ENCODE data around the gene DLK1.

The DLK1 gene

GRCh38 chr14:100739306-100739705, 12.6 kb downstream of the DLK1 start:
- no peak overlapping the region for H3K9ac ChIP-seq (ENCODE audit: low read depth, low read length)
- H3K4me1 ChIP-seq (ENCODE audit: insufficient read depth, low read length): no peaks in the 10 kb centered on the region
- H3K9me3 ChIP-seq (ENCODE audit: control insufficient read depth, insufficient read depth, low read length): no peaks in the 10 kb centered on the region
- H3K36me3 ChIP-seq (ENCODE audit: insufficient read depth, low read length): no peaks in the 10 kb centered on the region

GRCh38 chr14:100740196-100740825, 13.6 kb downstream of the DLK1 start:
- H3K36me3 ChIP-seq (ENCODE audit: insufficient read depth, low read length): no peaks in the 10 kb centered on the region
- no peak overlapping the region for H3K9ac ChIP-seq (ENCODE audit: low read depth, low read length)
- H3K4me1 ChIP-seq (ENCODE audit: insufficient read depth, low read length): no peaks in the 10 kb centered on the region
- no peaks in the 10 kb centered on the region for H3K9me3 ChIP-seq (ENCODE audit: control insufficient read depth, insufficient read depth, low read length)

GRCh38 chr14:100740929-100741328, 14.2 kb downstream of the DLK1 start:
- Histone ChIP-seq H3K4me1 (ENCODE audit: insufficient read depth, low read length) (no peaks in the 10 kb centered on the region), H3K9ac (ENCODE audit: low read depth, low read length) (no peak overlapping the region), H3K36me3 (ENCODE audit: insufficient read depth, low read length) (no peaks in the 10 kb centered on the region), H3K9me3 (ENCODE audit: control insufficient read depth, insufficient read depth, low read length) (no peaks in the 10 kb centered on the region)

GRCh38 chr14:100741966-100742365, 15.3 kb downstream of the DLK1 start:
- no peaks in the 10 kb centered on the region for H3K4me1 ChIP-seq (ENCODE audit: insufficient read depth, low read length)
- no peaks in the 10 kb centered on the region for H3K9me3 ChIP-seq (ENCODE audit: control insufficient read depth, insufficient read depth, low read length)
- H3K36me3 ChIP-seq (ENCODE audit: insufficient read depth, low read length): no peaks in the 10 kb centered on the region
- no peak overlapping the region for H3K9ac ChIP-seq (ENCODE audit: low read depth, low read length)

GRCh38 chr14:100746326-100746725, 19.6 kb downstream of the DLK1 start:
- H3K9me3 ChIP-seq (ENCODE audit: control insufficient read depth, insufficient read depth, low read length): no peaks in the 10 kb centered on the region
- no peaks in the 10 kb centered on the region for H3K36me3 ChIP-seq (ENCODE audit: insufficient read depth, low read length)
- no peak overlapping the region for H3K9ac ChIP-seq (ENCODE audit: low read depth, low read length)
- no peaks in the 10 kb centered on the region for H3K4me1 ChIP-seq (ENCODE audit: insufficient read depth, low read length)

GRCh38 chr14:100747021-100747586, 20.4 kb downstream of the DLK1 start:
- H3K36me3 ChIP-seq (ENCODE audit: insufficient read depth, low read length): no peaks in the 10 kb centered on the region
- no peaks in the 10 kb centered on the region for H3K9me3 ChIP-seq (ENCODE audit: control insufficient read depth, insufficient read depth, low read length)
- no peak overlapping the region for H3K9ac ChIP-seq (ENCODE audit: low read depth, low read length)
- H3K4me1 ChIP-seq (ENCODE audit: insufficient read depth, low read length): no peaks in the 10 kb centered on the region

GRCh38 chr14:100747736-100748135, 21.0 kb downstream of the DLK1 start:
- no peak overlapping the region for H3K9ac ChIP-seq (ENCODE audit: low read depth, low read length)
- no peaks in the 10 kb centered on the region for H3K4me1 ChIP-seq (ENCODE audit: insufficient read depth, low read length)
- no peaks in the 10 kb centered on the region for H3K9me3 ChIP-seq (ENCODE audit: control insufficient read depth, insufficient read depth, low read length)
- no peaks in the 10 kb centered on the region for H3K36me3 ChIP-seq (ENCODE audit: insufficient read depth, low read length)

GRCh38 chr14:100748403-100748802, 21.7 kb downstream of the DLK1 start:
- Histone ChIP-seq H3K36me3 (ENCODE audit: insufficient read depth, low read length) (no peaks in the 10 kb centered on the region), H3K9me3 (ENCODE audit: control insufficient read depth, insufficient read depth, low read length) (no peaks in the 10 kb centered on the region), H3K9ac (ENCODE audit: low read depth, low read length) (no peak overlapping the region), H3K4me1 (ENCODE audit: insufficient read depth, low read length) (no peaks in the 10 kb centered on the region)

GRCh38 chr14:100748944-100749343, 22.3 kb downstream of the DLK1 start:
- H3K36me3 ChIP-seq (ENCODE audit: insufficient read depth, low read length): no peaks in the 10 kb centered on the region

GRCh38 chr14:100749967-100750597, 23.4 kb downstream of the DLK1 start:
- H3K4me1 ChIP-seq (ENCODE audit: insufficient read depth, low read length): no peaks in the 10 kb centered on the region
- H3K9ac ChIP-seq (ENCODE audit: low read depth, low read length): no peak overlapping the region
- no peaks in the 10 kb centered on the region for H3K36me3 ChIP-seq (ENCODE audit: insufficient read depth, low read length)

More at GRCh38 chr14:100748944-100749343, 22.3 kb downstream of the DLK1 start:
- Histone ChIP-seq H3K9ac (ENCODE audit: low read depth, low read length) (no peak overlapping the region), H3K4me1 (ENCODE audit: insufficient read depth, low read length) (no peaks in the 10 kb centered on the region), H3K9me3 (ENCODE audit: control insufficient read depth, insufficient read depth, low read length) (no peaks in the 10 kb centered on the region)

GRCh38 chr14:100750762-100751699, 24.3 kb downstream of the DLK1 start:
- no peaks in the 10 kb centered on the region for H3K4me1 ChIP-seq (ENCODE audit: insufficient read depth, low read length)
- no peaks in the 10 kb centered on the region for H3K36me3 ChIP-seq (ENCODE audit: insufficient read depth, low read length)
- no peaks in the 10 kb centered on the region for H3K9me3 ChIP-seq (ENCODE audit: control insufficient read depth, insufficient read depth, low read length)
- no peak overlapping the region for H3K9ac ChIP-seq (ENCODE audit: low read depth, low read length)

More at GRCh38 chr14:100749967-100750597, 23.4 kb downstream of the DLK1 start:
- no peaks in the 10 kb centered on the region for H3K9me3 ChIP-seq (ENCODE audit: control insufficient read depth, insufficient read depth, low read length)

GRCh38 chr14:100754020-100754419, 27.3 kb downstream of the DLK1 start:
- no peak overlapping the region for H3K9ac ChIP-seq (ENCODE audit: low read depth, low read length)
- H3K4me1 ChIP-seq (ENCODE audit: insufficient read depth, low read length): no peaks in the 10 kb centered on the region
- H3K9me3 ChIP-seq (ENCODE audit: control insufficient read depth, insufficient read depth, low read length): no peaks in the 10 kb centered on the region
- no peaks in the 10 kb centered on the region for H3K36me3 ChIP-seq (ENCODE audit: insufficient read depth, low read length)

- no peaks in the 10 kb centered on the region for H3K36me3 ChIP-seq (ENCODE audit: insufficient read depth, low read length)
- no peaks in the 10 kb centered on the region for H3K4me1 ChIP-seq (ENCODE audit: insufficient read depth, low read length)
- no peaks in the 10 kb centered on the region for H3K9me3 ChIP-seq (ENCODE audit: control insufficient read depth, insufficient read depth, low read length)
- H3K9ac ChIP-seq (ENCODE audit: low read depth, low read length): no peak overlapping the region
These were observed 29.0 kb downstream of the DLK1 start for GRCh38 chr14:100755649-100756048.

- H3K36me3 ChIP-seq (ENCODE audit: insufficient read depth, low read length): no peaks in the 10 kb centered on the region
- no peaks in the 10 kb centered on the region for H3K4me1 ChIP-seq (ENCODE audit: insufficient read depth, low read length)
- H3K9ac ChIP-seq (ENCODE audit: low read depth, low read length): no peak overlapping the region
These were observed 34.8 kb downstream of the DLK1 start for GRCh38 chr14:100761481-100761880.

More at GRCh38 chr14:100761481-100761880, 34.8 kb downstream of the DLK1 start:
- no peaks in the 10 kb centered on the region for H3K9me3 ChIP-seq (ENCODE audit: control insufficient read depth, insufficient read depth, low read length)
